SH-SY5Y (cell line): ENCODE data around the gene RAB12.

Source experiments
- GATA2 ChIP-seq: IDR thresholded peaks from 2 replicates; pipeline ENCODE4 v1.6.1; 2011; ENCODE audit warnings: mild to moderate bottlenecking, low read depth, low read length
- GATA3 ChIP-seq: IDR thresholded peaks from 2 replicates; pipeline ENCODE4 v1.6.1; 2011; ENCODE audit warnings: low read depth, mild to moderate bottlenecking, low read length, moderate library complexity

DNA sequence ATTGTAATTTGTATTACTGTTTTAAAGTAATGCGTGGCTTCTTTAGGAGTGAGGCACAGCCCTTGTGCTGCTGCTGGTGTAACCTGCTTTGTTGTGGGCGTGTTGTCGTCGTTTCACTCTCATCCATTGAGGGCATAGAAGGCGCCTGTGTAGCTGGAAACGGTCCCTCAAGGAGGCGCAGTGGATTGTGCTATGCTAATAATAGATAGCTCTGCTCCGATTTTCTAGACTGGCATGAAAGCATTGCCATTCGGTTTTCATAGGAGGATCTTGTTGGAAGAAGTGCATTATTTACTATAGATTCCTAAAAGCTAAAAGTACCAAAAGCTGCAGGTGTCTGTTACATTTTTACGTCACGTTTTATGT lies 17.9 kb downstream of the RAB12 start:
- TF ChIP-seq GATA2 (no peak), GATA3 (no peak)
